ENCODE results near the gene PARD3B.

The PARD3B gene

DNA sequence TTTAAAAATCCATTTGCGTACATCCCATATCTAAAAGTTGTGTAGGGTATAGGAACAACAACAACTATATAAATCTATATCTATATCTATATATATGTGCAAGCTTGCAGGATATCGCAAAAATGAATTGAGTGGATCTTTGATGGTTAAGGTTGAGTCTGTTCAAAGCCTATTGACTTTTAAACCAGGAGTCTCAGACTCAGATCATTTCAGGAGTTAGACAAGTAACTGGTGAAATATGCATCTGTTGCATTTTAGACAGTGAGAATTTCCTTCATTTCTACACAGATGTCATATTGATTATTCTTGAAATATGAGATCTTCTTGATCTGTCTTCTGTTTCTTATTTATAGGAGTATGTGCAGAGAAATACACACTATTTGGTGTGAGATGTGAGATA is 66.5 kb downstream of the PARD3B start:
- Histone ChIP-seq H3K9ac (ENCODE audit: low read length) (no peak overlapping the region), H3K79me2 (ENCODE audit: low read length) (no peaks in the 10 kb centered on the region), H3K4me3 (ENCODE audit: low read length) (no peak overlapping the region), H3K27me3 (replicated peaks; ENCODE audit: insufficient read depth, low read length) (no peaks in the 10 kb centered on the region), H3K4me2 (ENCODE audit: low read depth, low read length) (no peak overlapping the region), H4K20me1 (ENCODE audit: insufficient read depth, low read length) (no peaks in the 10 kb centered on the region), H3F3A (ENCODE audit: insufficient read depth, low read length) (no peaks in the 10 kb centered on the region), H2AFZ (ENCODE audit: low read length) (no peak overlapping the region), H3K9me2 (replicated peaks; ENCODE audit: insufficient read depth, low read length) (no peaks in the 10 kb centered on the region), H3K9me3 (replicated peaks; ENCODE audit: insufficient read depth, low read length) (no peaks in the 10 kb centered on the region), H3K27ac (ENCODE audit: low read length) (no peak overlapping the region), H3K36me3 (replicated peaks; ENCODE audit: insufficient read depth, low read length) (no peaks in the 10 kb centered on the region), H3K4me1 (ENCODE audit: low read length) (no peaks in the 10 kb centered on the region)
- TF ChIP-seq EZH2 (optimal IDR thresholded peaks at IDR 0.05; ENCODE audit: low read depth, low read length) (no peak), EZH2phosphoT487 (IDR thresholded peaks at IDR 0.05; ENCODE audit: low read length) (no peak)
- TF ChIP-seq, protein P1, sequence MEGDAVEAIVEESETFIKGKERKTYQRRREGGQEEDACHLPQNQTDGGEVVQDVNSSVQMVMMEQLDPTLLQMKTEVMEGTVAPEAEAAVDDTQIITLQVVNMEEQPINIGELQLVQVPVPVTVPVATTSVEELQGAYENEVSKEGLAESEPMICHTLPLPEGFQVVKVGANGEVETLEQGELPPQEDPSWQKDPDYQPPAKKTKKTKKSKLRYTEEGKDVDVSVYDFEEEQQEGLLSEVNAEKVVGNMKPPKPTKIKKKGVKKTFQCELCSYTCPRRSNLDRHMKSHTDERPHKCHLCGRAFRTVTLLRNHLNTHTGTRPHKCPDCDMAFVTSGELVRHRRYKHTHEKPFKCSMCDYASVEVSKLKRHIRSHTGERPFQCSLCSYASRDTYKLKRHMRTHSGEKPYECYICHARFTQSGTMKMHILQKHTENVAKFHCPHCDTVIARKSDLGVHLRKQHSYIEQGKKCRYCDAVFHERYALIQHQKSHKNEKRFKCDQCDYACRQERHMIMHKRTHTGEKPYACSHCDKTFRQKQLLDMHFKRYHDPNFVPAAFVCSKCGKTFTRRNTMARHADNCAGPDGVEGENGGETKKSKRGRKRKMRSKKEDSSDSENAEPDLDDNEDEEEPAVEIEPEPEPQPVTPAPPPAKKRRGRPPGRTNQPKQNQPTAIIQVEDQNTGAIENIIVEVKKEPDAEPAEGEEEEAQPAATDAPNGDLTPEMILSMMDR (IDR thresholded peaks at IDR 0.05; ENCODE audit: low read length): no peak
- no peak for DNase-seq

GRCh38 chr2:204613635-204614034 is 68.4 kb downstream of the PARD3B start:
- no peak for DNase-seq
- H3K27me3 ChIP-seq (replicated peaks; ENCODE audit: insufficient read depth, low read length): no peaks in the 10 kb centered on the region
- H3K9ac ChIP-seq (ENCODE audit: low read length): no peak overlapping the region
- H3F3A ChIP-seq (ENCODE audit: insufficient read depth, low read length): no peaks in the 10 kb centered on the region
- H3K79me2 ChIP-seq (ENCODE audit: low read length): no peaks in the 10 kb centered on the region
- no peak overlapping the region for H3K4me3 ChIP-seq (ENCODE audit: low read length)
- no peak overlapping the region for H2AFZ ChIP-seq (ENCODE audit: low read length)
- H3K27ac ChIP-seq (ENCODE audit: low read length): no peak overlapping the region
- no peaks in the 10 kb centered on the region for H3K4me1 ChIP-seq (ENCODE audit: low read length)
- TF ChIP-seq, protein P1 (IDR thresholded peaks at IDR 0.05; ENCODE audit: low read length): no peak
- no peak for TF ChIP-seq EZH2phosphoT487 (IDR thresholded peaks at IDR 0.05; ENCODE audit: low read length)
- no peak for TF ChIP-seq EZH2 (optimal IDR thresholded peaks at IDR 0.05; ENCODE audit: low read depth, low read length)
- no peaks in the 10 kb centered on the region for H3K36me3 ChIP-seq (replicated peaks; ENCODE audit: insufficient read depth, low read length)
- no peaks in the 10 kb centered on the region for H3K9me2 ChIP-seq (replicated peaks; ENCODE audit: insufficient read depth, low read length)
- H3K9me3 ChIP-seq (replicated peaks; ENCODE audit: insufficient read depth, low read length): no peaks in the 10 kb centered on the region
- H4K20me1 ChIP-seq (ENCODE audit: insufficient read depth, low read length): no peaks in the 10 kb centered on the region
- no peak overlapping the region for H3K4me2 ChIP-seq (ENCODE audit: low read depth, low read length)

DNA sequence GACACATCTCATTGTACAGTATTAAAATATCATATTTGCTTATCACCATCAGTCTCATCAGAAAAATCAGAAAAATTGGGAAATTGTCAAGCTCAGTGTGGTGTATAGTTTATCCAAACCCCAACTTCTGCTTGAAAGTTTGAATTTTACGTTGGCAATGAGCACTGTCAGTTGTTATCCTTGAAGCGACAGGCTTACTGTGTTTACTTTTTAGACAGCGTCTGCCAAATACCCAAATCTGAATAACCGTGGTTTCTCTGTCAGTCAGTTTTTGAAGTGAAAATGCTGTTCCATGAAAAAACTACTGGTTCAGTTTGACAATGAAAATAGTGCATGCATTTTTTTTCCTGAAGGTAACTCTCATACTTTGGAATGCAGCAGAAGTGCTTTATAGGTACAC is 70.2 kb downstream of the PARD3B start:
- H3K4me3 ChIP-seq (ENCODE audit: low read length): no peak overlapping the region
- no peaks in the 10 kb centered on the region for H3K4me1 ChIP-seq (ENCODE audit: low read length)
- H3K4me2 ChIP-seq (ENCODE audit: low read depth, low read length): no peak overlapping the region
- no peak overlapping the region for H3K27ac ChIP-seq (ENCODE audit: low read length)
- TF ChIP-seq EZH2 (optimal IDR thresholded peaks at IDR 0.05; ENCODE audit: low read depth, low read length) (no peak), EZH2phosphoT487 (IDR thresholded peaks at IDR 0.05; ENCODE audit: low read length) (no peak)
- TF ChIP-seq, protein P1 (IDR thresholded peaks at IDR 0.05; ENCODE audit: low read length): no peak
- no peak overlapping the region for H2AFZ ChIP-seq (ENCODE audit: low read length)
- H3K9me3 ChIP-seq (replicated peaks; ENCODE audit: insufficient read depth, low read length): no peaks in the 10 kb centered on the region
- no peaks in the 10 kb centered on the region for H3K9me2 ChIP-seq (replicated peaks; ENCODE audit: insufficient read depth, low read length)
- H3K36me3 ChIP-seq (replicated peaks; ENCODE audit: insufficient read depth, low read length): no peaks in the 10 kb centered on the region
- no peaks in the 10 kb centered on the region for H4K20me1 ChIP-seq (ENCODE audit: insufficient read depth, low read length)
- no peak for DNase-seq
- H3F3A ChIP-seq (ENCODE audit: insufficient read depth, low read length): no peaks in the 10 kb centered on the region
- H3K27me3 ChIP-seq (replicated peaks; ENCODE audit: insufficient read depth, low read length): no peaks in the 10 kb centered on the region
- H3K79me2 ChIP-seq (ENCODE audit: low read length): no peaks in the 10 kb centered on the region
- no peak overlapping the region for H3K9ac ChIP-seq (ENCODE audit: low read length)

Measured in MM.1S (cell line).